Stimulated activated CD4-positive, alpha-beta T cell treated with anti-CD3 and anti-CD28 coated beads, Interleukin-2, amount 100 ng/mL, for 4 hours (primary cell): Measurements from ENCODE around the gene SNX24.
A peak's percentile ranks its signal among the peaks of the same experiment; 100 is the strongest.
"Not testable (repeated sequence)": the region's sequence is repeated elsewhere in the genome, so short reads cannot be mapped to it uniquely, and the experiment has no call there.

Experiments used
- DNase-seq: peaks from one replicate; pipeline ENCODE4 v3.0.0-alpha.2; 2020; ENCODE audit warnings: low read depth

The SNX24 gene

DNA sequence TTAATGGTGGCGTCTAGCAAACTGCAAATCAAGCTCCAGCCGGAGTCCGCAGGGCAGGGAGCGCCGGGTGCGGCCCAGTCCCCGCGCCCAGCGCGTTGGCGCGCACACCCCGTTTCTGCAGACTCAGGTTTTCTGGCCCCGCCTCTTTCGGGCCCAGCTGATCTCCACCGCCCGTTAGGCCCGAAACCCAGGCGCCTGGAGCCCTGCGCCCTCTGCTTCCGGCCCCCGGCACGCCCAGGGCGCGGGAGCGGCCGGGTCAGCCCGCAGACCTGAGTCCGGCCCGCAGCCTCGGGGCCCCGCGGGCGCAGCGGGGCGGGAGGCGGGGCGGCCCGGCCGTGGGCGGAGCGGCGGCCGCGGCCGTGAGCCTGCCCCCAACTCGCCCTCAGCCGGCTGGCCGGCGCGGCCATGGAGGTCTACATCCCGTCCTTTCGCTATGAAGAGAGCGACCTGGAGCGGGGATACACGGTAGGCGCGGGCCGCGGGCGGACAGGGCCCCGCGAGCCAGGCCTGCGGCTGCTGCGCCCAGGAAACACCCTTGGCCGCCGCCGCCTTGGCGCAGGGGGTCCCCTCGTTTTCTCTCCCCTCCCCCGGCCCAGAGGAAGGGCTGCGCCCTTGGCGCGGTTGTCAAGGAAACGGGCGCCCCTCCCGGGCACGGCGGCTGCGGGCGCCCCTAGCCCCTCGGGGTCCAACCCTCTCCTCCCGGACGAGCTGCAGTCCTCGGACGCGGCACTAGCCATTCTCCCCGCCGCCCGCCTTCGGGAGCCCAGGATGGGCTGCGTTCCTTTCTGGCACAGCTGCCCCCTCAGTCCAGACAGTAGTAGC lies at the start of gene SNX24:
Gene SNX24 (plus strand): TSS at position 385 of the 822 bp plus-strand sequence. CDS start 21 bp downstream, at position 406.
- peak; percentile 44 for DNase-seq

- DNase-seq, result no peak
These were observed 39.9 kb upstream of the SNX24 start for GRCh38 chr5:122805481-122805880.

GRCh38 chr5:122810405-122810804 lies 35.0 kb upstream of the SNX24 start:
- no peak for DNase-seq

GRCh38 chr5:122815218-122815767 lies 30.1 kb upstream of the SNX24 start:
- DNase-seq, result no peak

DNA sequence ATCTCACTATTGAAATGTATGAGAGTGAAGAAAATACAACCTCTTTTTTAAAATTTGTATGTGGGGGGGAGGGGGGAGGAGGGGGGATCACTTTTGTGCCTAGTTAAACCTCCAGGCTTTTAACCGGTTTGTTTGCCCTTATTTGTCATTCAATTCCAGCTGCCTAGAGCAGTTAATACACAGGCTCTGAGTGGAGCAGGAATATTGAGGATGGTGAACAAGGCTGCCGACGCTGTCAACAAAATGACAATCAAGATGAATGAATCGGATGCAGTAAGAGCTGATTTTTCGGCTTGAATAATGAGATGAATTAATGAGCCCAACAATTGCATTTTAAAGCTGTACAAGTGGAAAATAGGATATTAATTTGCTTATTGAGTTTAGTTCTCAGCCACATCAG lies 28.7 kb upstream of the SNX24 start:
- DNase-seq, result no peak

- DNase-seq, result no peak
These were observed 13.4 kb upstream of the SNX24 start for GRCh38 chr5:122831984-122832383.

DNA sequence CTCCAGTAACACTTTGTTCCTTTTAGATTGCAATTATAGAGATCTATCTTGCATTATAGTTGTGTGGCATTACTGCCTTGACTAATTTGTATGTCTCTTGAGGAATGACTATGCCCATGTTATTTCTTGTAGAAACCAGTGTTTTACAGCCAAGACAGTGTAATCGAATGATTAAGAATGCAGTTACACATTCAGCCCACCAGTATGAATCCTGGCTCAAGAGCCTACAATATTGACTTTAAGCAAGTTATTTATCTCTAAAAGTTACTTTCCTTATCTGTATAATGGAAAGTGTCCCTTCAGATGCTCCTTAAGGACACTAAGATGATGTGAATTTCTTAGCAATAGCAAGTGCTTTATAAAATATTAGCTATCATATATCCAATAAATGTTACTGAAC lies 9.7 kb upstream of the SNX24 start:
- no peak for DNase-seq

DNA sequence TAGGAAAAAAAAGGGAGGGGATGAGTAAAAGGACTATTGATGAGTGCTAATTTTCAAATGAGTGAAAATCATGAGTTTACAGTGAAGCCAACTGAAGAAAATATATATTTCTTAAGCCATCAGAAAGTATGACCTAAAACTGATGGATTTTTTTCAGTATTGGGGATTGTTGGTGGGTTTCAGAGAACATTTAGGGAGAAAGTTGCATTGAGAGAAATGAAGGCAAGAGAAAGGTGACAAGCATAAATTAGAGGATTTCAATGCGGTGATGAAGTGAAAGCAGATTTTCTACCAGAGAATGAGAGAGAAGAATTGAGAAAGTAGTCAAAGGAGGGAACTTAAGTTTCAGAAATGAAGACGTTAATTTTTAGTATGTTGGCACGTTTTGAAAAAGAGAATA lies 8.5 kb upstream of the SNX24 start:
- DNase-seq, result no peak

GRCh38 chr5:122839731-122840130 lies 5.7 kb upstream of the SNX24 start:
- no peak for DNase-seq

DNA sequence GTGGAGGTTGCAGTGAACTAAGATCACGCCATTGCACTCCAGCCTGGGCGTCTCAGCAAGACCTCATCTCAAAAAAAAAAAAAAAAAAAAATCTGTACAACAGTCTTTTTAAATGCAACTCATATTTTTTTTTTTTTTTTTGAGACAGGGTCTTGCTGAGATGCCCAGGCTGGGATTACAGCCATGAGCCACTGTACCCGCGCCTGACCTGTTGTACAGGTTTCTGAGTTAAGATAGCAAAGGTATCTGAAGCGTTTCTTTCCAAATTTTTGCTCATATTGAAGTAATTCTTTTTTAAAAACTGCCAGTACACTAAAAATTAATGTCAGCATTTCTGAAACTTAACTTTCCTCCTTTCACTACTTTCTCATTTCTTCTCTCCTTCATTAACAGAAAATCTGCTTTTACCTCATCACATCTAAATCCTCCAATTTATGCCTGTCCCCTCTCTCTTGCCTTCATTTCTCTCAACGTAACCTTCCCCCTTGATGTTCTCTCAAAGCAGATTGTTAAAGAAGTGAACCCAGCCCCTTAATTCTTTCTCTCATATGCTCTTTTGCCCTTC lies 3.3 kb upstream of the SNX24 start:
- no peak for DNase-seq

DNA sequence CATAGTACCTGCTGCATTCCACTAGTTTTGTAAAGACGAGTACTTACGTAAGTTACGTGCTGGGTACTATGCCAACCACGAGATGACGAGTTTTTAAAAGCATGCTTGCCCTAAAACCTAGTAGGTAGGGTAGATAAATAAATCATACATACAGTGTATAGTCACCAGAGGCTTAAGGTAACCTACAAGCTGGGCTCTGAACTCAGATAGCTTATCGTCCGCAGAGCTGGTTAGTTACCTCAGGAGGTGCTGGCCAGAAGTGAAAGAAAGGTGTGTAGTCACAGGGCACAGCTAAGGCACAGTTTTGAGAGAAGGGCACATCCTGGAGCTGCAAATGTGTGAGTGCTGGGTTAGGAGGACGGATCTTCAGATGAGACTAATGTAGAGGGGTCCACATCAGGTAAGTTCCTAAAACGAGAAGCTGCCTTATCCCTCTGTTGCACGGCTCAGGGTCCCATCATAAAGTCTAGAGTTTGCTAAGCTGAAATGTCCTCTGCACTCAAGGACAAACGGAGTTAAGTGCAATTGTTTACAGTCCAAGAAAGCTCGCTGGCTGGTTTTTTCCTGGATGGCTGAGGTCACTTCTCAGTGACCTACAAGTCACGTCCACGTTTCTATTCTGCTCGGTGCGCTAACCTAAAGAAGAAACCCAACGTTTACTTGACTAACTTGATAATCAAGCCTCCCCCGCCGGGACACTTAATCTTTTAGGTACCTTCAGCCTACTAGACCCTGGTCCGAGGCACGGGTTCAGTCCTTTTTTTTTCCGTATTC lies 1.1 kb upstream of the SNX24 start:
- no peak for DNase-seq

DNA sequence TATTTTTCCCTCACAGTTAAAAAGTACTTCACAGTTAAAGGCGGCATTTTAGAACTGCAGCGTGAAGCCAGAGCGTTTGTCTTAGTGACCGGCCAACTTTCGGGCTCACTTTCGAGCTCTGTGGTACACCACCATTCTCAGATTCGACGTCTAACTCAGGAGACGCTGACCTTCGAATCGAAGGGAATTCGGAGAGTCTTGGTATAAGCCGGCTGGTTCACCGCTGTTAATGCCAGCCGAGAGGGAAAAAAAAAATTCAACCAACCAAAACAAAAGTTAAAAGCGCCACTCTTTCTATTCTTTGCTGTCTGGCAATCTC lies 544 bp upstream of the SNX24 start:
- no peak for DNase-seq

DNA sequence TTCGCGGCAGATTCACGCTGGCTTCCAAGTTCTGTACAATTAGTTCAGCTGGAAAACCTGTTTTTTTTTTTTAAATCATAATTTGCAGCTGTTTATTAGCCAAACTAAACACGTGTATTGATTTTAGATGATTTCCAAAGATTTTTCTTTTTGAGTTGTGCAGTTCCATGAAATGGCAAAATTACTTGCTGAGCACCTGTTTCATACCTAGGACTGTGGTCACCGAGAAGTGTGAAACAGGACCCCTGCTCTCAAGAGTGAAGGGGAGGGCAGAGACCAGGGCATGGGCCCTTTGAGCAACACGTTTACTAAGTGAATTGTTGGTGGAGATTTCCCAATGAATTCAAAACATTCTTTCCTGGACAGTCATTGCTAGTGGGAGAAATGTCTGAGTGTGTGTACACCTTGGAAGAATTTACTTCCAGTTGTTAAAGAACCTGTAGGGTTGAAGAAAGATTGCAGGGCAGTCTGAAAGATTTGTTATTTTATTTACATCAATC lies 688 bp downstream of the SNX24 start:
- DNase-seq, result no peak

DNA sequence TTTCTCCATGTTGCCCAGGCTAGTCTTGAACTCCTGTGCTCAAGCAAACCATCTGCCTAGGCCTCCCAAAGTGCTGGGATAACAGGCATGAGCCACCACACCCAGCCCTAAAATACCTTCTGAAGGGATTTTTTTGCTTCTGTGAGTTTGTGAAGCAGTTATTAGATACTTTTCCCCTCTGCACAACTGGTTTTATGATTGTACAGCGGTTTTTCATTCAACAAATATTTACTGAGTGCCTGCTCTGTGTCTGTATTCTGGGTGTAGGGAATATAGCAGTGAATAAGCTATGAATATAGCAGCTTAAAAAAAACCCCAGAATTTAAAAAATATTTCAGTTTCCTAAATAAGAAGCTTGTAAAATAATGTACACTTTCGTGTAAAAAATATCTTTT lies 2.3 kb downstream of the SNX24 start:
- DNase-seq, result no peak

DNA sequence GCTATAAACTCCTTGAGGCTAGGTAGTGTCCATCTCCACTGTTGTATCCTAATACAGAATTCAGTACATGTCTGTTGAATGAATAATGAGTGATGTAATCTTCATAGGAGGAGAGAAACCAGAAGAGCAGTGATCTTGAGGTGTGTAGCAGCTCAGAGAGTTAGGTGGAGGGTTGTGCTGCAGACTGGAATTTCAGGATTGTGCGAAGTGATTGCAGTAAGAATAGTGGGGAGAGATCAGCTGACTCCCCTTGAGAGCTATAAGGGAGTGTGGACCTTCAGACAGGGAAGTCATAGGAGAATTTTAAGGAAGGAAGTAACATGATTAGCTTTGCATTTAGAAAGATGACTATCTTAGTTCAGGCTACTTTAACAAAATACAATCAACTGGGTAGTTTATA lies 4.4 kb downstream of the SNX24 start:
- no peak for DNase-seq

DNA sequence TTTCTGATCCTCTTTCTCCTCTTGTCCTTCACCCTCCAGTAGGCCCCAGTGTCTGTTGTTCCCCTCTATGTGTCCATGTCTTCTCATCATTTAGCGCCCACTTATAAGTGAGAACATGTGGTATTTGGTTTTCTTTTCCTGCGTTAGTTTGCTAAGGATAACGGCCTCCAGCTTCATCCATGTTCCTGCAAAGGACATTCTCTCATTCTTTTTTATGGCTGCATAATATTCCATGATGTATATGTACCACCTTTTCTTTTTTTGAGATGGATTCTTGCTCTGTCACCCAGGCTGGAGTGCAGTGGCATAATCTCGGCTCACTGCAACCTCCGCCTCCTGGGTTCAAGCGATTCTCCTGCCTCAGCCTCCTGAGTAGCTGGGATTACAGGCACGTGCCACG lies 12.1 kb downstream of the SNX24 start:
- not testable (repeated sequence) for DNase-seq

DNA sequence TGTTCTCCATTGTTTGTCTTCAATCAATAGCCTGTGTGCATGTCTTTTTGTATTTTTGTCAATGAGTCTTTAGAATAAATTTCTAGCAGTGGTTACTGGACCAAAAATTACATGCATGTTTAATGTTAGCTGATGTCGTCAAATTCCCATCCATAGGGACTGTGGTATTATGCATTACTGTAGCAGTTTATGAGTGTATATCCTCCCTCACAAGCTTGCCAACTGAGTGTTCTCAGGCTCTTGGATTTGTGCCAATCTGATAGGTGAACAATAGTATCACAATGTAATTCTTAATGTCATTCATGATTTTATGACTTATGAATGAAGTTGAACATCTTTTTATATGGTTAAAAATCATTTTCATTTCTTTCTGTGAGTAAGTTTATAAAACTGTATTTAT lies 13.0 kb downstream of the SNX24 start:
- no peak for DNase-seq

GRCh38 chr5:122863240-122863639 lies 17.8 kb downstream of the SNX24 start:
- DNase-seq, result no peak

- DNase-seq, result no peak
These were observed 18.3 kb downstream of the SNX24 start for GRCh38 chr5:122863721-122864120.

GRCh38 chr5:122864400-122864799 lies 19.0 kb downstream of the SNX24 start:
- no peak for DNase-seq

DNA sequence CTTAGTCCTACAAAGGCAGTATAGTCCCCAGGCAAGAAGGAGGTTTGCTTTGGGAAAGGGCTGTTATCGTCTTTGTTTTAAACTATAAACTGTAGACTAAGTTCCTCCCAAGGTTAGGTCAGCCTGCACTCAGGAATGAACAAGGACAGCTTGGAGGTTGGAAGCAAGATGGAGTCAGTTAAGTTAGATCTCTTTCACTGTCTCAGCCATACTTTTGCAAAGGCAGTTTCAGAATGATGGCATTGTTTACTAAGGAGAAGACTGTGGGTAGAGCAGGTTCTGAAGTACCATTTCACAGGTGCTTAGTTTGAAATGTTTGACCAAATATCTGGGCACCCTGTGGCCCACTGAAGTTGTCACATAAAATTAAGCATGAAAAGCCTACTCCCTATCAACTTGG lies 19.4 kb downstream of the SNX24 start:
- no peak for DNase-seq

- no peak for DNase-seq
These were observed 24.9 kb downstream of the SNX24 start for GRCh38 chr5:122870219-122870856.
